ENCODE results near the gene DCTPP1.

DNA sequence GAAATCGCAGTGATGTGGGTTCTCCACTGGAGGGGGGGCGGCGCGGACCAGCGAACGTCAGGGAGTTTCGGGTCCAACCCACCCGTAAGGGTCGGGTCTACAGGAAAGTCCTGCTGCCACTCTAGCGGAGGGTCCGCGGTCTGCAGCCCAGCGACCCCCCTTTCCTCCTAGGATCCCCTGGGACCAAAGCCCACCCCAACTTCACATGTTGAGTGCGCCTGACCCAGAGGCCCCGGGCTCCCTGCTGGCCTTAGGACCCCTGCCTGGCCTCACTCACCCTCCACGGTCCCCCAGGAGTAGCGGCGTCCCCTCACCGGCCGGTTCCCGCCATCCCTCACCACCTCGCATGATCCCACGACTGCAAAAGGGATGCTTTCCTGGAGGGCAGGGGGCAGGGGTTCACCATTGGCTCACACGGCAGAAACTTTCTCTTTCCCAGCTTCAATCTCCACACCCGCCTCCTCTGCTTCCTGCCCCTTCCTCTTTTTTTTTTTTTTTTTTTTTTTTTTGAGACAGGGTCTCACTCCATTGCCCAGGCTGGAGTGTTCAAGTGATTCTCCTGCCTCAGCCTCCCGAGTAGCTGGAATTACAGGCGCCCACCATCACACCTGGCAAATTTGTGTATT lies 50.6 kb downstream of the DCTPP1 start:
- TF ChIP-seq, protein P1, sequence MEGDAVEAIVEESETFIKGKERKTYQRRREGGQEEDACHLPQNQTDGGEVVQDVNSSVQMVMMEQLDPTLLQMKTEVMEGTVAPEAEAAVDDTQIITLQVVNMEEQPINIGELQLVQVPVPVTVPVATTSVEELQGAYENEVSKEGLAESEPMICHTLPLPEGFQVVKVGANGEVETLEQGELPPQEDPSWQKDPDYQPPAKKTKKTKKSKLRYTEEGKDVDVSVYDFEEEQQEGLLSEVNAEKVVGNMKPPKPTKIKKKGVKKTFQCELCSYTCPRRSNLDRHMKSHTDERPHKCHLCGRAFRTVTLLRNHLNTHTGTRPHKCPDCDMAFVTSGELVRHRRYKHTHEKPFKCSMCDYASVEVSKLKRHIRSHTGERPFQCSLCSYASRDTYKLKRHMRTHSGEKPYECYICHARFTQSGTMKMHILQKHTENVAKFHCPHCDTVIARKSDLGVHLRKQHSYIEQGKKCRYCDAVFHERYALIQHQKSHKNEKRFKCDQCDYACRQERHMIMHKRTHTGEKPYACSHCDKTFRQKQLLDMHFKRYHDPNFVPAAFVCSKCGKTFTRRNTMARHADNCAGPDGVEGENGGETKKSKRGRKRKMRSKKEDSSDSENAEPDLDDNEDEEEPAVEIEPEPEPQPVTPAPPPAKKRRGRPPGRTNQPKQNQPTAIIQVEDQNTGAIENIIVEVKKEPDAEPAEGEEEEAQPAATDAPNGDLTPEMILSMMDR (IDR thresholded peaks at IDR 0.05): no peak
- TF ChIP-seq POLR2A (IDR thresholded peaks at IDR 0.05): no peak

All from lower leg skin (tissue), 3 donors.